ENCODE results near the gene HOXD10.

HOXD10 gene

DNA sequence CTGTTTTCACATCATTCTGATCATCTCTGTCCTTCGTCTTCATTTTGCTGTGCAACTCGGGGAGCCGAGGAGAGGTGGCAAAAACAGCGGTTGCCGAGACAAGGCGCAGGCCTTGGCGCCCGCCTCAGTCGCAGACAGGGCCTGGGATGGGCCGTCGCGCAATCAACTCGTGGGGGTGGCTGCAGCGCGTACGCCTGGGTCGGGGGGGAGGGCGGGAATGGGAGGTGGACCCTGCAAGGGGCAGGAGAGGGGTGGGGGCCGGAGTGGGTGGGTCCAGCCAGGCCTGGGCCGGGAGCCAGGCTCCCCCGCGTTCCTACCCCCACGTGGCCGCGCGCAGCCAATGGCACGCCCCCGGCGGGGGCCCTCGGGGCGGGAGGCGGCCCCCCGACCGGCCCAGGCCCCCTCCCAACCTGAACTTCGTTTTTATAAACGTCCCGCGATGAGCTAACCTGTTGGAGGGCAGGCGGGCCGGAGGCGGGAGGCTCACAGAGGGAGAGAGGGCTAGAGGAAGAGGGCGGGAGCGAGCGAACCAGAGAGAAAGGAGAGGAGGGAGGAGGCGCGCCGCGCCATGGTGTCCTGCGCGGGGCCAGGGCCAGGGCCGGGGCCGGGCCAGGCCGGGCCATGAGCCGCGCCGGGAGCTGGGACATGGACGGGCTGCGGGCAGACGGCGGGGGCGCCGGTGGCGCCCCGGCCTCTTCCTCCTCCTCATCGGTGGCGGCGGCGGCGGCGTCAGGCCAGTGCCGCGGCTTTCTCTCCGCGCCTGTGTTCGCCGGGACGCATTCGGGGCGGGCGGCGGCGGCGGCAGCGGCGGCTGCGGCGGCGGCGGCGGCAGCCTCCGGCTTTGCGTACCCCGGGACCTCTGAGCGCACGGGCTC lies 24.1 kb upstream of the HOXD10 start, which contains the start of gene HOXD13:
Gene HOXD13 (plus strand): TSS at position 452 of the 875 bp plus-strand sequence. CDS start 170 bp downstream, at position 622.
- no peak for DNase-seq
- intact Hi-C loops (cut with DNase I): loop anchor here (10.0 kb wide), 1 partner anchor 728 kb away; no protein-coding TSS in a partner anchor

DNA sequence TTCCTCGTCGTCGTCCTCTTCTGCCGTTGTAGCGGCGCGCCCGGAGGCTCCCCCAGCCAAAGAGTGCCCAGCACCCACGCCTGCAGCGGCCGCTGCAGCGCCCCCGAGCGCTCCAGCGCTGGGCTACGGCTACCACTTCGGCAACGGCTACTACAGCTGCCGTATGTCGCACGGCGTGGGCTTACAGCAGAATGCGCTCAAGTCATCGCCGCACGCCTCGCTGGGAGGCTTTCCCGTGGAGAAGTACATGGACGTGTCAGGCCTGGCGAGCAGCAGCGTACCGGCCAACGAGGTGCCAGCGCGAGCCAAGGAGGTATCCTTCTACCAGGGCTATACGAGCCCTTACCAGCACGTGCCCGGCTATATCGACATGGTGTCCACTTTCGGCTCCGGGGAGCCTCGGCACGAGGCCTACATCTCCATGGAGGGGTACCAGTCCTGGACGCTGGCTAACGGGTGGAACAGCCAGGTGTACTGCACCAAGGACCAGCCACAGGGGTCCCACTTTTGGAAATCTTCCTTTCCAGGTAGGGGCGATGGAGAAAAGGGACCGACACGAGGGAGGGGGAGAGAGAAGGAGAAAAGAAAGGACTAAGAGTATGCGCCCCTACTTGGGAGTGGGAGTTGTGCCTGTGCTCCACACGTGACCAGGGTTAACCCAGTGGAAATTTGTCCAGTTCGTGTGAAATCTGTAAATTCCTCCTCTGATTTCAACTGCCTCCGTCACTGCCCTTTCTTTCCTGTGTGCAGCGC lies 23.3 kb upstream of the HOXD10 start:
- peak in 1 of 42 donors; percentile 40 for DNase-seq
- intact Hi-C loops (cut with DNase I): loop anchor here (10.0 kb wide), 1 partner anchor 729 kb away; no protein-coding TSS in a partner anchor

DNA sequence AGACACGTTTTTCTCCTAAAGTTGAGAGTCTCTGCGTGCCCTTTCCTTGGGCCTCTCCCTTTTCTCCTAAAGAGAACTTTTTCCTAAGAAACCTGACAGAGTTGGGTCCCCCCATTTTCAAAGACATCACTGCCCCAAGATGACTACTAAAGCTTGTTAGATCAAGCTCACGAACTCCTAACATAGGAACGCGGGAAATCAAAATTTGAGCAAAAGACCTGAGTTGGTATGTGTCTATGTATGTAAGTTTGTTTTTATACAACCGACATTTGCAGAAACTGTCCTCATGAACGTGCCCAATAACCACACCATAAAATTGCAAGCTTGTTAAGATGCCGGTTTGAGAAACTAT lies 22.7 kb upstream of the HOXD10 start:
- intact Hi-C loops (cut with DNase I): loop anchor here (10.0 kb wide), 1 partner anchor 729 kb away; no protein-coding TSS in a partner anchor
- DNase-seq: no peak

DNA sequence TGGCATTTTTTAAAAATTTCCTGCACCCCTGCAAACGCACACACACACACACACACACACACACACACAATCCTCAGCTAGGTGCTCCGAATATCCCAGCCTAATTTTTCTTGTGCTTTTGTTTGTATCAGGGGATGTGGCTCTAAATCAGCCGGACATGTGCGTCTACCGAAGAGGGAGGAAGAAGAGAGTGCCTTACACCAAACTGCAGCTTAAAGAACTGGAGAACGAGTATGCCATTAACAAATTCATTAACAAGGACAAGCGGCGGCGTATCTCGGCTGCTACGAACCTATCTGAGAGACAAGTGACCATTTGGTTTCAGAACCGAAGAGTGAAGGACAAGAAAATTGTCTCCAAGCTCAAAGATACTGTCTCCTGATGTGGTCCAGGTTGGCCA lies 22.2 kb upstream of the HOXD10 start:
- no peak for DNase-seq
- intact Hi-C loops (cut with DNase I): loop anchor here (10.0 kb wide), 1 partner anchor 730 kb away; no protein-coding TSS in a partner anchor

DNA sequence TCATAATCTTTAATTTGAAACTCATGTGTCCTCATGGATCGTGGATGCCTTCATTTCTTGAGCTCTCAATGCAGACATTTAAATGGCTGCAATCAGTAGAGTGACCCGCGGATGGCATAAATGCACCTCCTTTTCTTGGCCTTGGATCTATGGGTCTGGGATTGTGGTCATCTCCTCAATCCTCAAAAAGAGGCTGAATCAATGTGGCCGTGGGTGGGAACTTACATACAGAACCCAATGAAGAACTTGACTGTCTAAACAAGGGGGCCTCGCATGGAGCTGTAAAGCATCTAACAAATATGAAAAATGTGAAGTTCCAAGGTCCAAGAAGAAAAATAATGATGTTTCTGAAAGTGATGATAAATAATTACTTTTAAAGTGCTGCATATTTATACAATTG lies 21.2 kb upstream of the HOXD10 start:
- no peak for DNase-seq
- intact Hi-C loops (cut with DNase I): loop anchor here (10.0 kb wide), 1 partner anchor 731 kb away; no protein-coding TSS in a partner anchor

DNA sequence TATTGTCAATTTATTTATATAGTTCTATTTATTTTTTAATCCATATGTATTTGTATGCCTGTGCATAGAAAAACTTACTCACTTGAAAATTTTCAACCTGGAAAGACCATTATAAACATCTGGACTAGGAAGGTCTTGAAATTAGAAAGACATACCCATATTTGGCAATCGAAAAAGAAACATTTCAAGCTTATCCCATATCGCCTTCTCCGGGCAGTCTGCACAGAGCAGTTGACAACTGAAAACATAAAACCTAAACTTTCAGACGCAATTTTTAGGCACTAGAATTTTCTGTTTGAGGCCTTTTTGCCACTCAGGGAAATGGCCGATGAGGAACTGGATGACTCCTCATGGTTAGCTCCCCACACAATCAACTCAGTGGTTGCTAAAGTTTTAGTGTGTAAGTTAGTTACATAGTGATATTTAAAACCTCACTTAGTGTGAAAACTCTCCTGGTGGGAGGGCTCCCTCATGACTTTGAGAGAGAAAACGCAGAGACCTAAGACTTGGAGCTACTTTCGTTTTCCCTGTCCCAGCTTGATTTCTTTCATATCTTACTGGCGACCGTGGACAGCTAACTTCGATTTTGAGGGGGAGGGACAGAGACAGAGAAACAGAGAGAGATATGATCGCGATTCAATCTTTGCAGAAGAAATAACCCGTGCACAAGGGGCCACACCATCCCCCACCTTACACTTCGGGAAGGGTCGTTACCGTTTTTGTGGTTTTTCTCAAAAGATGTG lies 20.2 kb upstream of the HOXD10 start:
- no peak for DNase-seq
- intact Hi-C loops (cut with DNase I): loop anchor here (10.0 kb wide), 1 partner anchor 732 kb away; no protein-coding TSS in a partner anchor

DNA sequence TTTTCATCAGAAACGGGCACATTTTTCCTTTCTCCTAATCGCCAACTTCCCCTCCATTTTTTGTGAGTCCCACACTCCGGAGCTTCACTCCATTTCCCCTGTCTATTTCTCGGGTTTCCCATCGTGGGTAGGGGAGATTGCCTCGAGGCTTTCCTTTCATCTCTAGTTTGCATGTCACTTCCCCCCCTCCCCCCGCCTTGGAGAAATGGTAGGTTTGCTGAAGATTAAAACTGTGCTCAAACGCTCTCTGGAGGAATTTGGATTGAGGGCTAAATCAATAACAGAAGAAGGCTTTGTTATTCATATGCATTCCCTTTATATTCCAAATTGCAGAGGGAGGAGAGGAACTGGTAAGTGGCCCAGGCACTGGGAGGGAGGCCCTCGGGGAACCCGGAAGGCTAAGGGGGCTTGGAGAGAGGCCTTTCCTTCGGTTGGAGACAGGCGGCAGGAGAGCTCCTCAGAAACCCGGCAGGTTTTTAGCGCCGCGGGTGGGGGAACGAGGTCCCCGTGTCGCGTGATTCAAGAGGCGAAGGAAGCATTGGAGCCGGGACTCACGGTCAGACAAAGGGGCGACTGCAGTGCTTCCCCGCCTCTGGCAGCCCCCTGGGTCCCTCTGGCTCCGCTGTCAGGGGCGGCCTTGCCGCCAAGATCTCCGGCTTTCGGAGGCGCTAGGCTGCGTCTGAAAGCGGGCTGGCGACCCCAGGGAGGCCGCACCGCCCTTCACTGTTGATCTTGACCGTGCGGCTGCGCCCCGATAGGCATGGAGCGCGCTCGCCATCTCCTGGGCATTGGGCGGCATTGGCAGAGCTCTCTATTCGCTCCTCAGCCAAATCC lies 19.4 kb upstream of the HOXD10 start:
- intact Hi-C loops (cut with DNase I): loop anchor here (10.0 kb wide), 1 partner anchor 732 kb away; no protein-coding TSS in a partner anchor
- peak in 39 of 42 donors; percentile 17 to 74 (median 46) for DNase-seq

DNA sequence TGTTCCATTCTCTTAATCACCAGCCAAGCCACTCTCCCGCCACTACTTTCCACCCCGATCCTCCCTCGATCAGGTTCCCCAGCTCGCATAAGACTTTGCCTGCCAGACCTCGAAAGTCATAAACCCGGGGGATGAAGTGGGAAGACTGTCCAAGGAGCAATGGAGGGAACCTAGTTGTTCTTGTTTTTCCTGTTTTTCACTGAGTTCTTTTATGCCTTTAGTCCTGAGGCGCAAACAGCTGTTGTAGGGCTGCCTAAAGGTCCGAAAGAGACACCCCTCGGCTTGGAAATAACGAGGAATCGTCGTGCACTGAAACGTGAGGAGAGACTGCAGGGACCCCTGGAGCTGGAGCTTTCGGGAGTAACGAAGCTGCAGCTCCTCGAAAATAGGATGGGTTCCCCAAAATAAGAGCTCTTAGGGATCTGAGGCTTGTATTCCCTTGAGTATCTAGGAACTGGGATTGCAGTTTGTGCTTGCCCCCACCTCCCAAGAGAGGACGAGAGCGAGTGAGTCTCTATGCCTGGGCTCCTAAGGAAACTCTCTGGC lies 18.7 kb upstream of the HOXD10 start:
- intact Hi-C loops (cut with DNase I): loop anchor here (10.0 kb wide), 1 partner anchor 733 kb away; no protein-coding TSS in a partner anchor
- no peak for DNase-seq

DNA sequence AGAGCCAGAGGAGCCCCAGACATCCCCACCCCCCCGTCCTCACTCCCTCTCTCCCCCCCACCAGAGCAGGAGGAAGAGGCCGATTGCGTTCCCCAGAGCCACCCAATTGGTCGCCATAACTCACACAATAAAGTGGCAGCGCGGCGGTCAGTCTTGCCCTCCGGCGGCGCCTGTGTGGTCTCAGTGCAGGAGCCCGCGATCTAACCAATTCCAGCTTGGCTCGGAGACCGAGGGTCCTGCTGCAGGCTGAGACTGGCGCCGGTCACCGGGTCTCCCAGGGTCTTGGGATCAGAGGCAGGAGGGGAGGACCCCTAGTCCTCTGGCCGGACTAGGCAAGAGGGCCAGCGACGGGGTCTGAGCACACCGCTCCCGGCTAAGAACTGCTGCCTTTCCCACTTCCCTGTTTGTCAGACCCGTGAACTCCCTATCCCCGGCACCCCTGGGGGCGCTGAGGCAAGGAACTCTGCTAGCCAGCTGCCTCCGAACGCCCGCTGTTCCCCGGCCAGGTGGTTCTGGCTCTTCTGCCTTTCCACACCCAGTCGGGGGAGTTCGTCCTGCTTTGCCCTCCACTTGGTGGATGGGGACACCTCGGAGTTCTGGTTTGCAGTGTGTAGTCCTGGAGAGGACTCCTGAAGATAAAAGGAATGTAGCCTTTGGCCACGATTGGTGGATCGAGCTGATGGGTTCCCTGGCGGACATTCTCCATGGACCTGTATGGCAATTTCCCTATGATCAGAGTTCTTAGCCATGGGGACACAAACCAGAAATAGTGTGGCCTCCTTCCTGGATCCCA lies 18.0 kb upstream of the HOXD10 start:
- intact Hi-C loops (cut with DNase I): loop anchor here (10.0 kb wide), 1 partner anchor 734 kb away; no protein-coding TSS in a partner anchor
- DNase-seq: no peak

DNA sequence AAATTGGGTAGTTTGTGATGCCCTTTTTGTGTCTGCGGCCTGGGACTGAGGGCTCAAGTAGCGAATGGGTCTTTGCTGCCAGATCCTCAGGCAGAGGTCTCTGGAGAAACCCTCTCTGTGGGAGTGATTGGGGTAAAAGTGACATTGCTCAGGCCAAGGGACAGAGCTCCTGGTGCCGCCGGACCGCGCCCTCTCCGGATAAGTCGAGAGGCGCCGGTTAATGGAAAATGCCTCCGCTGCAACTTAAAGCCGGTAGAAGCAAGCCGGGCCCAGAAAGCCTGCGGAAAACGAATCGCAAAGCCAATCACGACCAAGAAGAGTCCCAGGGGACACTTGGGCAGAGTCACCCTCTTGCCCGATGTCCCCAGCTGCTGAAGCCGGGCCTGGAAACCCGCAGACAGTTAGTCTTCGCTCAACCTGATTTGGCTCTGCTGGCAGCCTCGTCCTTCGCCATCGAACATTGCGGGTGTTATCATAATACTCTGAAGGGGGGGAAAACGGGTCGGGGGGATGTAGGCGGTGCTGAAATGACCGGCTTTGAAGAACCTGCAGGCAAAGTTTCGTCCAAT lies 17.3 kb upstream of the HOXD10 start:
- intact Hi-C loops (cut with DNase I): loop anchor here (10.0 kb wide), 1 partner anchor 734 kb away; no protein-coding TSS in a partner anchor
- DNase-seq: no peak

DNA sequence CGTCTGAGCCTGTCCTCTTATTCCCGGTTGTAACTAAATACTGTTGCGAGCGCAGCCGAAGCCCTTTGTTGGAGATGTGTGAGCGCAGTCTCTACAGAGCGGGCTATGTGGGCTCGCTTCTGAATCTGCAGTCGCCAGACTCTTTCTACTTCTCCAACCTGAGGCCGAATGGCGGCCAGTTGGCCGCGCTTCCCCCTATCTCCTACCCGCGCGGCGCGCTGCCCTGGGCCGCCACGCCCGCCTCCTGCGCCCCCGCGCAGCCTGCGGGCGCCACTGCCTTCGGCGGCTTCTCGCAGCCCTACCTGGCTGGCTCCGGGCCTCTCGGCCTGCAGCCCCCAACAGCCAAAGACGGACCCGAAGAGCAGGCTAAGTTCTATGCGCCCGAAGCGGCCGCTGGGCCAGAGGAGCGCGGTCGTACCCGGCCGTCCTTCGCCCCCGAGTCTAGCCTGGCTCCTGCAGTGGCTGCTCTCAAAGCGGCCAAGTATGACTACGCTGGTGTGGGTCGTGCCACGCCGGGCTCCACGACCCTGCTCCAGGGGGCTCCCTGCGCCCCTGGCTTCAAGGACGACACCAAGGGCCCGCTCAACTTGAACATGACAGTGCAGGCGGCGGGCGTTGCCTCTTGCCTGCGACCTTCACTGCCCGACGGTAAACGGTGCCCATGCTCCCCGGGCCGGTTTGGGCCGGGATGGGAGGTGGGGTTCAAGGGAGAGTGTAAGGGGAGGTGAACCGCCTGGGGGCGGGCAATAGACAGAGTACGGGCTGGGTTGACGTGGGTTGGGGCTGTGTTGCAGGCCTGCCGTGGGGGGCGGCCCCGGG lies 16.6 kb upstream of the HOXD10 start, which contains the start of gene HOXD12:
Gene HOXD12 (plus strand): TSS at position 68 of the 819 bp plus-strand sequence. CDS start 7 bp downstream, at position 75.
- intact Hi-C loops (cut with DNase I): loop anchor here (10.0 kb wide), 1 partner anchor 735 kb away; no protein-coding TSS in a partner anchor
- DNase-seq: no peak

DNA sequence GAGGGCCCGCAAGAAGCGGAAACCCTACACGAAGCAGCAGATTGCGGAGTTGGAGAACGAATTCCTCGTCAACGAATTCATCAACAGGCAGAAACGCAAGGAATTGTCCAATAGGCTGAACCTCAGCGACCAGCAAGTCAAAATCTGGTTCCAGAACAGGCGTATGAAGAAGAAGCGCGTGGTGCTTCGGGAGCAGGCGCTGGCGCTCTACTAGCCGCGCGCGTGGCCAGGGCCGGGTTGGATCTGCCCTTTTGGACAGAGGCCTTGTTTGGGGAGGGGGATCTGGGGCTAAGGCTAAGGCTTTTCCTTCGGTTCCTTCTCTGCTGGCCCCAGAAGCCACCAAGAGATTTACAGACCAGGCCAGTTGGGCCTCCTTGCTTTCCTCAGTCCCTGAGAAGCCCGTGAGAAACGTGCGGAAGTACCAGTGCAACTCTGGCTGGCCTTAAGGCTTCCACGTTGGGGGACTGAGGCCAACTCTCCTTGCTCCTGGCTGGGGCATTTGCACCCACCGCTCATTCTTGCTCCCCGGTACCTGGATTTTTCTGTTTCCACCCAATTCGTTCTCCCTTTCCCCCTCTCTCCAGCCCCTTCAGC lies 15.9 kb upstream of the HOXD10 start:
- peak in 1 of 42 donors; percentile 1 for DNase-seq
- intact Hi-C loops (cut with DNase I): no loop called here

DNA sequence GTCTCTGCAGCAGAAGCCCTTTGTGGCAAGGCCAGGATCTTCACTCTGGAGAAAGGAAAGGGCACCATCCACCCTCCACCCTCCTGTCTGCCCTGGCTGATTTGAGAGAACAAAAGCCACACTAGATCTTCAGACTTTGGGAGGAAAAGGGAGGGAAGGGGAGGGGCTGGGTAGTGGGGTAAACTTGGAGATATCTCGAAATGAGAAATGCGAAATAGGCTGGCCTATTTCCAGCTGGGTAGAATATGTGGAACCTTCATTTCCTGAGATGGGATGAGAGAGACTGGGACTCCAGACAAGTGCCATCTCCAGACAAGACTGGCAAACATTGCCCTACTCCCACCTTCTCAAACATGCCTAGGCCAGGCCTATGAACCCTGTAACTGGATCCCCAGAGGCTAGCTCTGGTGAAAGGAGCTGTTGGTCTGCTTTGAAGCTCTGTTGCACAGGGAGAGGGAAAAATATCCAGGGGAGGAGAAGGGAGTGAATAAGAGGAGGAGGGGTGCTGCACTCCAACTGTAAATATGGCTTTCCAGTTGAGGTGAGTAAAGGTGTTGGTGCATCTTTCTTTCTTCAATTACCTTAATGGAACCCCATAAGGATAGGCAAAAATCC lies 15.3 kb upstream of the HOXD10 start:
- DNase-seq: no peak
- intact Hi-C loops (cut with DNase I): no loop called here

DNA sequence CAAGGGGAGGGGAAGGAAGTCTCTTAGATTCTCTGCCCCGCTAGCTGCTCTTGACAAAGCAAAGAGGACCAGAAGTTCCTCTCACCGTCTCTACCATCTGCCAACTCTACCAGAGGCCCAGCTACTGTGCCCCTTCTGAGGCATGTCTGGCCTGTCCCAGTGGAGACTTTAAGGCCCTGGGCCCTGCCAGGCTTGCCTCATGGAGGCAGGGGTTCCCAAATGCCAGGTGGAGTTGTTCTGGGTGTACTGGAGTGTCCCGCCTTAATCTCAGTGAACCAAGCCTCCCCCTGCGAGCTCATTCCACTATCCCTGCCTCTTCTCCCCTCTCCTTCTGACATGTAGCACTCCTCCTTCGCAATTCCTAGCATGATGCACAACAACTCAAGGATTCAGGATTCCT lies 14.7 kb upstream of the HOXD10 start:
- intact Hi-C loops (cut with DNase I): no loop called here
- no peak for DNase-seq
